NCI-H69 (cell line): ENCODE measurements around the gene DKKL1.

Source experiments
- DNase-seq: peaks from one replicate; lab custom pipeline; 2025; lab: John Stamatoyannopoulos, UW

The DKKL1 gene

GRCh38 chr19:49338023-49338677 lies 25.5 kb upstream of the DKKL1 start:
- no peak for DNase-seq

- DNase-seq = peak; percentile 19
Observed at GRCh38 chr19:49338691-49339300, 24.9 kb upstream of the DKKL1 start.

- DNase-seq = peak; percentile 51
Observed at GRCh38 chr19:49339301-49340068, 24.2 kb upstream of the DKKL1 start.

DNA sequence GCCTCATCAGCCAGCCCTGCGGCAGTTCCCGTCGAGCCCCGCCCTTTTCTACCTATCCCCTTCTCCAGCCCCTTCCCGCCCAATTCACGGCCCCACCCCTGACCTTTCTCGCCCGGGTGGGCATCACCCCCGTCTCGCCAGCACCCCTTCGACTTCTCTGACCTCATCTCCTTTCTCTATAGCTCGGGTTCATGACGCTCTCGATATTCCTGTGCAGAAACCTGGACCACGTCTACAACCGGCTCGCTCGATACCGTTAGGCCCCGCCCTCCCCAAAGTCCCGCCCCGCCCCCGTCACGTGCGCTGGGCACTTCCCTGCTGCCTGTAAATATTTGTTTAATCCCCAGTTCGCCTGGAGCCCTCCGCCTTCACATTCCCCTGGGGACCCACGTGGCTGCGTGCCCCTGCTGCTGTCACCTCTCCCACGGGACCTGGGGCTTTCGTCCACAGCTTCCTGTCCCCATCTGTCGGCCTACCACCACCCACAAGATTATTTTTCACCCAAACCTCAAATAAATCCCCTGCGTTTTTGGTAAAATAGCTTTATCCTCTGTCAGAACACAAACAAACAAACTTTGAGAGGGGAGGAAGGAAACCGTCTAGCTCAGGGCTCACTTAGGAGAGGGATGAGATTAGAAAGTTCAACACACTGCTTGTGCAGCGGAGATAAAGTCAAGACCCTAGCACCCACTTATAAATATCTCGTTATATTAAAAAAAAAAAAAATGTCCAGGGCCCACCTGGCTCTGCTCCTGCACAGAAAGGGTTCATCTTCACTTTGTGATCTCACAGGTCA lies 23.4 kb upstream of the DKKL1 start:
- peak; percentile 55 for DNase-seq

GRCh38 chr19:49340865-49341718 lies 22.6 kb upstream of the DKKL1 start:
- no peak for DNase-seq

DNA sequence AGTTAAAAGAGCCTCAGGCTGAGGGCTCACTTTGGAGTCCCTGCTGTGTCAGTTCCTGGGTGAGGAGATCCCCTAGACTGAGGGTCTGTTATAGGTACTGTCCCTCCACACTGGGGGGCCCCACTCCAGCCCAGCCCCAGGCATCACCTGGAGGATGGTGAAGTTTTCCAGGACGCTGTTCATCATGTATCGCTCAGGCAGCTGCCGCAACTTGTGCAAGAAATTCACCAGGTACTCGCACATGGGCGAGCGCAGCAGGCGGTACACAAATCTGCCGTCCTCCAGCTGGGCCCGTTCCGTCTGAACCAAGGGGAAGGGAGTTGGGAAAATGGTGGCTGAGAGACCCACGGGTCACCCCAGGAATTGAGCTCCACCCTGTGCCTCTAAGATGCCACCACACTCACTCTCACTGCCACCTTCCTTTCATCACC lies 21.4 kb upstream of the DKKL1 start:
- no peak for DNase-seq

DNA sequence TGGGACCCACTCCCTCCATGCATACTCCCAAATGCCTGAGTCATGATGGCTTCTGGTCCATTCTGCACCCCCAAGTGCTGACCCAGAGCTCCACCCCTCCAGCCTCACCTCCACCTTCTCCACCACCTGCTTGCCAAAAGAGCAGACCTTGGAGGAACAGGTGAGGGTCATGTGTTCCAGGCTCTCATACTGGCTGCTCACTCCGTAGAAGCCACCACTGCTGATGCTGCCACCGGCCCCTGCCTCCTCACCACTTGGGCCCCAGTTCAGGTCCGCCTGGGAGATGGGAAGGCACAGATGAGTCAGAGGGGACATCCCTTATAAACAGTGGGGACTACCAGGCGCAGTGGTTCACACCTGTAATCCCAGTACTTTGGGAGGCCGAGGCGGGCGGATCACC lies 20.6 kb upstream of the DKKL1 start:
- DNase-seq = no peak

- DNase-seq = no peak
Observed at GRCh38 chr19:49344505-49345423, 18.9 kb upstream of the DKKL1 start.

GRCh38 chr19:49347191-49347590 lies 16.5 kb upstream of the DKKL1 start:
- no peak for DNase-seq

DNA sequence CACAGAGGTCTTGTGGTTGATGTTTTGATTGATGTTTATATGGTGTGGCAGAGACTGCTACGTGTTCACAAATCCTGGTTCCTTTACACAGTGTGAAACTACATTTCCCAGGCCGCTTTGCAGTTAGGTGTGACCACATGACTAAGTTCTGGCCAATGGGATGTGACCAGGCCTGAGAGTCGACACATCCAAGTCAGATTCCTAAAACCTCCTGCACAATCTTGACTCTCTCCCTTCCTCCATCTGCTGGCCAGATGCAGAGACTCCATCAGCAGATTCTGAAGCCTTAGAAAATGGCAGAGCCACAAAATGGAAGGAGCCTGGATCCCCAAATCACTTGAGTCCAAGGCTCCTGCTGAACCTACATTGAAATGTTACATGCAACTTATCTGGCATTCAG lies 15.8 kb upstream of the DKKL1 start:
- no peak for DNase-seq

DNA sequence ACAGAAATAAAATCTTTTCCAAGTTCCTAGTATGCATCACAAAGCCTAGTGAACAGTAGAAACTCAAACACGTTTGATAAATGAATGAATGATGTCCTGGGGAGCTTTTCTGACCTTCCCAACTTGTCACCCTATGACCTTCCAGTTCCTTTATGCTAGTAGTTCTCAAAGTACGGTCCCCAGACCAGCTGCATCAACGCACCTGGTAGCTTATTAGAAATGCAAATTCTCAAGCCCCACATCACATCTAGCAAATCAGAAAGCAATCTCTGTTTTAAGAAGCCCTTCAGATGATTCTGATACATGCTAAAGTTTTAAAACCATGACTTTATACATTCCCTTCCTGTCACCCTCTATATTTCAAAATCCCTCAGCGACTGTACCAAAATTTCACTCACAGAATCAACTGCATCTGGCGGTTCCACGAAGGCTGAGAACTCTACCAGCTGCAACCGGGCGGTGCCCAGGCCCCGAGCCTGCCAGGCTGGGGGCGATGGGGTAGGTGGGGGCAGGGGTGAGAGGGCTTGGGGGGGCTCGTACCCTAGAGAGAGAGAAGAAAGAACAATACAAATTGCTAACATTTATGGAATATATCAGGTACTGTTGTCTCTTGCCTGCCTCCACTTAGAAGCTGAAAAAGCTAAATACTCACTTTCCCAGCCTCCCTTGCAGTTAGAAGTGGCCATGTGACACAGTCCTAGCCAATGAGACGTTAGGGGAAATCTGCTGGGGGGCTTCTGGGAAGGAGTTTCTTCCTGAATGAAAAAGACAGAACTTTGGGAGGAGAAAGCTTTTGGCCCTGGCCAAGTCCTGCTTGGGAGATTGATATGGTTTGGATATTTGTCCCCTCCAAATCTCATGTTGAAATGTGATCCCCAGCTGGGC lies 15.1 kb upstream of the DKKL1 start:
- no peak for DNase-seq

- DNase-seq = no peak
Observed at GRCh38 chr19:49349567-49349966, 14.1 kb upstream of the DKKL1 start.

DNA sequence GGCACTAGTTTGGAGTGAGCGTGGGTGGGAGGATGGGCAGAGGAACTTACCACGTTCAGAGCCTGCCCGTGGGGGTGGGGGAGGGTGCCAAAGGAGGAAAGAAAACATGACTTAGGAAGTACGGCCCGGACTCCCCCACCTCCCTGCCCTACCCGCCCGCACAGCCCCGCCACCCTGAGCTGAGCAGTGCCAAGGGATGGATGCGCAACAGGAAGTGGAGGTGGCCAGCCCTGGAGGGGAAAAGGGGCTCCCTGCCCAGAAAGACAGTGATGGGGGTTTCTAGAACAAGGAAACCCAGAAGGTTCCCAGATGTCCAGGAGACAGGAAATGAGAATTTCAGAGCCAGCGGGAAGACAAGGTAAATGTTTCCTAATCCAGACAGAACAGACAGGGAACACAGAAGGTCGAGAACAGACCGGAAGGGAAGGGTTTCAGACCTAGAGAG lies 7.7 kb upstream of the DKKL1 start:
- peak; percentile 16 for DNase-seq

DNA sequence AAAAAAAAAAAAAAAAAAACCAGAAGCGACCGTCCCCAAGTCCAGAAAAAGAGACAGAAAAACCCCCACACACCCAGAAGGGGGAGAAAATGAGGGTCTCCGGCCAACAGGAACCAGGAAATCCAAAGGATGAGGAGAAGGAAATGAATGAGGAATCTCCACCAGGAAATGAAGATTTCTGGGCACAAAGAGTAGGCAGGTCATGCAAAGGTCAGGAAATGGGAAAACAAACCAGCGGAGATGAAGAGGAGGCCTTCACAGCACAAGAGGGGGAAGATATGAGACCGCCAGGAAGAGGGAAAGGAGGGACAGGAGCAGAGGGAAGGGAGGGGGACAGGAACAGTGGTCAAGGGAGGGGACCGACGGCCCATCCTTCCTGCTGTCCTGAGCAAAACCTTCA lies 7.3 kb upstream of the DKKL1 start:
- no peak for DNase-seq

- DNase-seq = no peak
Observed at GRCh38 chr19:49357186-49357585, 6.5 kb upstream of the DKKL1 start.

DNA sequence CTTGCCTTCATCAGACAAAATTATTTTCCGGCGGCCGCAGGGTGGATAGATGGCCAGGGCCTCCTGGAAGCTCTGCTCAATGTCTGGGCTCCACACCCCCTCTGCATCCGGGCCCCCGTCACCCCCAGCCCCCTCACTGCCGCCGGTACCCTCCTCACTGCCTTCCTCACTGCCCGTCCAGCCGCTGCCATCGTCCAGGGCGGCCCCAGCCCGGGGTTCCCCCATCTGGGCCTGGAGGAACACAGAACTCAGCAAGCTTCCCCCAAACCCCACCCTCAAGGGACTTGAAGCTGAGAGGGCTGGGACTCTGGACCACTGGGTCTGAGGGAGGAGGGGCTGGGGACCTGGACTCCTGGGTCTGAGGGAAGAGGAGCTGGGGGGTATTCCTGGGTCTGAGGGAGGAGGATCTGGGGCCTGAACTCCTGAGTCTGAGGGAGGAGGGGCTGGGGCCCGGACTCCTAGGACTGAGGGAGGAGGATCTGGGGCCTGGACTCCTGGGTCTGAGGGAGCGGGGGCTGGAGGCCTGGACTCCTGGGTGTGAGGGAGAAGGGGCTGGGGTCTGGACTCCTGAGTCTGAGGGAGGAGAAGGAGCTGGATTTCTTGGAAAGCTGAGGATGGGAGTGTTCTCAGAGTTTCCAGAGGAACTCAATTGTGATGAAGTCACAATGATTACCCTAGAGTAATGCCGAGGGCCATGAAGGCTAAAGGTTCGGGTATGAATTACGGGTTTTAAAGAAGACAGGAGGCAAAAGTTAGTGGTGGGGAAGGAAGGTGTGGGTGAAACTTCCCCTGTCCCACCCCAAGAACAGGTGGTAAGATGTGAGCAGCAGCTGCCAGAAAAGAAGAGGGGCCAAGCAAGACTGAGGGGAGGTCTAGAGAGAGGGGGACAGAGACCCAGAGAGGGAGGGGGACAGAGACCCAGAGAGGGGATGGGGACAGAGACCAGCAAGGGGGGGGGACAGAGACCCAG lies 3.5 kb upstream of the DKKL1 start:
- DNase-seq = no peak

GRCh38 chr19:49361438-49362047 lies 2.1 kb upstream of the DKKL1 start:
- peak; percentile 30 for DNase-seq
